IPS-18a (cell line): Measurements from ENCODE around the gene CCDC137.

Experiments used
- H3K27ac ChIP-seq: one replicate; pipeline ENCODE4 v1.5.1; 2013; ENCODE audit warnings: low read length
- H3K27me3 ChIP-seq: one replicate; pipeline ENCODE4 v1.6.1; 2013; ENCODE audit warnings: mild to moderate bottlenecking, low read length; ENCODE audit not compliant: control insufficient read depth, insufficient read depth
- H3K36me3 ChIP-seq: one replicate; pipeline ENCODE4 v1.6.1; 2013; ENCODE audit warnings: low read depth, low read length; ENCODE audit not compliant: control insufficient read depth
- H3K4me1 ChIP-seq: one replicate; pipeline ENCODE4 v1.6.1; 2013; ENCODE audit warnings: low read depth, low read length; ENCODE audit not compliant: control insufficient read depth
- H3K4me3 ChIP-seq: one replicate; pipeline ENCODE4 v1.5.1; 2013; ENCODE audit warnings: low read length
- H3K9ac ChIP-seq: one replicate; pipeline ENCODE4 v1.6.1; 2013; ENCODE audit warnings: mild to moderate bottlenecking, low read length, moderate library complexity
- H3K9me3 ChIP-seq: one replicate; pipeline ENCODE4 v1.6.1; 2013; ENCODE audit warnings: low read depth, low read length; ENCODE audit not compliant: control insufficient read depth

The CCDC137 gene

GRCh38 chr17:81706757-81707624 lies 40.5 kb downstream of the CCDC137 start:
- Histone ChIP-seq H3K27me3 (peaks cover 9% of the 10 kb centered on the region), H3K9ac (no peak overlapping the region), H3K9me3 (no peaks in the 10 kb centered on the region), H3K4me3 (no peak overlapping the region), H3K36me3 (peaks cover 25% of the 10 kb centered on the region), H3K4me1 (peaks cover 15% of the 10 kb centered on the region), H3K27ac (no peak overlapping the region)

GRCh38 chr17:81707725-81708646 lies 41.4 kb downstream of the CCDC137 start:
- Histone ChIP-seq H3K4me3 (no peak overlapping the region), H3K27me3 (peaks cover 9% of the 10 kb centered on the region), H3K36me3 (peaks cover 25% of the 10 kb centered on the region), H3K4me1 (peaks cover 12% of the 10 kb centered on the region), H3K9me3 (no peaks in the 10 kb centered on the region), H3K9ac (no peak overlapping the region), H3K27ac (no peak overlapping the region)

DNA sequence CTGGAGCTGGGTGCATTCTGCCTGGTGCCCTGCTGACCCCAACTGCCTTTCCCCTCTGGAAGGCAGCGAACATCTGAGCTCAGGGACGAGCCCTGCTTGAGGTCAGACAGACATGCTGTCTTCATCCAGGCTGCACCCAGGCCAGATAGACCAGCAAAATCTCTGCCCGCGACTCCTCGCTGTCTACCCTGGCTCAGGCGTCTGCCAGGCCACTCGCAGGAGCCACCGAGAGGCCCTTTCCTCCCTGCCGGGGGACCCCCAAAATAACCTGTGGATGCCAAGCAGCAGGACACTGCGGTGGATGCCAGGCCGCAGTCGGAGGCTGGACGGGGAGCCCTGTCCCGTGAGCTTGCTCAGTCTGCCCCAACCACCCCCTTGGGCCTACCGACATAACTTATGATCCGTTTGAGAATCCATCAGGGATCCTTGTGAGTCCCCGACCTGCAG lies 42.2 kb downstream of the CCDC137 start:
- Histone ChIP-seq H3K9me3 (no peaks in the 10 kb centered on the region), H3K27me3 (peaks cover 9% of the 10 kb centered on the region), H3K27ac (no peak overlapping the region), H3K4me1 (peaks cover 12% of the 10 kb centered on the region), H3K4me3 (no peak overlapping the region), H3K9ac (no peak overlapping the region), H3K36me3 (peaks cover 25% of the 10 kb centered on the region)

GRCh38 chr17:81710514-81711308 lies 44.2 kb downstream of the CCDC137 start:
- Histone ChIP-seq H3K9ac (peak overlapping the region; percentile 14), H3K27me3 (peaks cover 9% of the 10 kb centered on the region), H3K9me3 (no peaks in the 10 kb centered on the region), H3K27ac (no peak overlapping the region), H3K4me1 (peaks cover 12% of the 10 kb centered on the region), H3K36me3 (peaks cover 14% of the 10 kb centered on the region), H3K4me3 (peak overlapping the region; percentile 51)

GRCh38 chr17:81711814-81712467 lies 45.4 kb downstream of the CCDC137 start, which contains the start of gene SLC25A10:
Gene SLC25A10, plus strand, starts transcription at chr17:81712284. Its CDS starts 143 bp downstream, at chr17:81712427.
- Histone ChIP-seq H3K27ac (no peak within 1 kb of the TSS), H3K4me1 (peaks cover 12% of the 10 kb centered on the region), H3K9me3 (no peaks in the 10 kb centered on the region), H3K9ac (peak within 1 kb of the TSS; percentile 39), H3K27me3 (peaks cover 9% of the 10 kb centered on the region), H3K4me3 (peak within 1 kb of the TSS; percentile 72), H3K36me3 (peaks cover 3% of the 10 kb centered on the region)

DNA sequence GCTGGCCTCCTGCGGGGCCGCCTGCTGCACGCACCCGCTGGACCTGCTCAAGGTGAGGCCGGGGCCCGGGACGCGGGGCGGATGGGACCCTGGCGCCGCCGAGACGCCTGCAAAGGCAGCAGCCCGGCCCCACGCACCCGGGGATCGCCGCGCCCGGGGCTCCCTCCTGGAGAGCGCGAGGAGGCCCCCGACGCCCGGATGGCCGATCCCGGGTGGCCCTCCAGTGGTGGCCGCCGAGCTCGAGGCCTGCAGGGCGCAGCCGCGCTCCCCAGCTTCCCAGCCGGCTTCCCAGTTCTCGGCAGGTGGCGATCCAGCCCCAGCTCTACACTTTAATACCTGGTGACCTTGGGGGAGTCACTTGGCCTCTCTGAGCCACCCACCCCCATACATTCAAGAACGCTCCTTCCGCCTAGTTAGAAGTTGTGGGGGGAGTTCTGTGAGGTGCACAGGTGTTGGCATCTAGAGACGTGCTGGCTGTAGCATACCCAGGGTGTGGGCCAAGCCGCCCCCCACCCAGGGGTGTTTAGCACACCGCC lies 46.0 kb downstream of the CCDC137 start:
- Histone ChIP-seq H3K27ac (no peak overlapping the region), H3K4me1 (peaks cover 12% of the 10 kb centered on the region), H3K4me3 (peak overlapping the region; percentile 72), H3K9ac (peak overlapping the region; percentile 39), H3K36me3 (no peaks in the 10 kb centered on the region), H3K9me3 (no peaks in the 10 kb centered on the region), H3K27me3 (peaks cover 9% of the 10 kb centered on the region)

GRCh38 chr17:81713004-81713555 lies 46.5 kb downstream of the CCDC137 start:
- peaks cover 9% of the 10 kb centered on the region for H3K27me3 ChIP-seq
- no peaks in the 10 kb centered on the region for H3K9me3 ChIP-seq
- peak overlapping the region; percentile 39 for H3K9ac ChIP-seq
- H3K36me3 ChIP-seq = peaks cover 5% of the 10 kb centered on the region
- H3K4me1 ChIP-seq = peaks cover 12% of the 10 kb centered on the region
- H3K4me3 ChIP-seq = peak overlapping the region; percentile 72
- H3K27ac ChIP-seq = no peak overlapping the region

- peaks cover 9% of the 10 kb centered on the region for H3K27me3 ChIP-seq
- peaks cover 12% of the 10 kb centered on the region for H3K4me1 ChIP-seq
- H3K9me3 ChIP-seq = no peaks in the 10 kb centered on the region
- H3K4me3 ChIP-seq = peak overlapping the region; percentile 72
- peaks cover 5% of the 10 kb centered on the region for H3K36me3 ChIP-seq
- no peak overlapping the region for H3K9ac ChIP-seq
- no peak overlapping the region for H3K27ac ChIP-seq
These were observed 47.2 kb downstream of the CCDC137 start for GRCh38 chr17:81713556-81714411.

DNA sequence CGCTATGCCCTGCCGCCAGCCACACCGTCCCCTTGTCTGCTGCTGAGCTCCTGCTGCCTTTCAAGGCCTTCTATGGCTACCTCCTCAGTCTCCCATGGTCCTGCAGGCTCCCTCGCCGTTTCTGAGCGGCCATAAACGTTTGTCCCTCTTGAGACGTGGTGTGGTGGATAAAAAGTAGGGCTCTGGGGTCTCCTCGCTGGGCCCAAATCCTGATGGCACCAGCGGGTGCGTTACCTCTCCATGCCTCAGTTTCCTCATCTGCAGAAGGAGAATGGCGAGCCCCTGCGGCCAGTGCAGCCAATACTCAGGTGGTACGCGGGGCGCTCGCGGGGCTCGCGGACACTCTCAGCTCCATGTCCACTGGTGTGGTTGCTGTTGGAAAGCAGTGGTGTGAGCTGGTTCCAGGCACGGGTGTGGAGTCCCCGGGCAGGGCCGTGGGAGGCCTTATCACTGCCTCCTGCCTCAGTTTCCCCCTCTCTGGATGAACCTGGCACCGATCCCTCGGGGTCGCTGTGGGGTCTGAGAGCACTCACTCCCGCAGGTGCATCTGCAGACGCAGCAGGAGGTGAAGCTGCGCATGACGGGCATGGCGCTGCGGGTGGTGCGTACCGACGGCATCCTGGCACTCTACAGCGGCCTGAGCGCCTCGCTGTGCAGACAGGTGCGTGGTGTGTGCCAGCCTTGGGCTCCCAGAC lies 48.0 kb downstream of the CCDC137 start:
- Histone ChIP-seq H3K27ac (no peak overlapping the region), H3K4me1 (peaks cover 12% of the 10 kb centered on the region), H3K9me3 (no peaks in the 10 kb centered on the region), H3K4me3 (no peak overlapping the region), H3K36me3 (peaks cover 5% of the 10 kb centered on the region), H3K9ac (no peak overlapping the region), H3K27me3 (peaks cover 9% of the 10 kb centered on the region)
